K562 (cell line): ENCODE data around the gene VGF. TPM values are rescaled to one million over a fixed set of nuclear protein-coding genes. Genes with fewer than 3 reads are reported as not detected.

Source experiments
- ATAC-seq: fragments of 200-7000 bp; cut with Tn5 transposase; 3 replicates; pipeline ENCODE4 v1.9.1; 2020; ENCODE audit warnings: moderate library complexity
- BruUV-seq: library from RNA; stranded (reverse); fragments of 400-500 nt; replicated peaks from 2 replicates; lab custom pipeline; 2021; lab: Mats Ljungman, UMichigan
- CTCF ChIA-PET: fragments of 300-600 bp; formaldehyde crosslinking; extraction: SDS; loops from one replicate; lab custom pipeline; 2021; ENCODE audit warnings: low intra/inter-chr PET ratio; lab: Yijun Ruan, JAX
- POLR2A ChIA-PET: fragments of 300-600, 350-650 bp; sonication (Branson Sonifier 250); formaldehyde crosslinking; extraction: SDS; loops from one replicate; lab custom pipeline; 2021; ENCODE audit warnings: antibody characterized with exemption, inconsistent platforms; lab: Yijun Ruan, JAX
- DNase-seq, 4 experiments: peaks; one replicate each; pipeline versions ENCODE4 v3.0.0 to v3.0.0-alpha.2; 2011 to 2018; ENCODE audit warnings: low spot score in 3 of 4, mixed read lengths in 3 of 4; ENCODE audit errors: extremely low read depth in 1 of 4
- FAIRE-seq: peaks from 2 replicates; lab custom pipeline; 2011; peaks lifted over from hg19 to GRCh38; lab: Jason Lieb, UNC
- H2AFZ ChIP-seq: 2 replicates; pipeline ENCODE4 v1.6.0; 2011; ENCODE audit warnings: low read depth, low read length, control low read depth, inconsistent platforms
- H3K27ac ChIP-seq: fragments of 200-600 bp; 3 replicates; pipeline ENCODE4 v1.8.0; 2011; ENCODE audit warnings: low read depth, mild to moderate bottlenecking, control low read depth, inconsistent platforms, low read length, moderate library complexity, mixed read lengths; ENCODE audit errors: extremely low read depth
- H3K27me3 ChIP-seq, 2 experiments: fragments of 300-600 bp in 1 of 2; 2 replicates in 1 of 2; 3 replicates in 1 of 2; pipeline versions ENCODE4 v1.6.0 to v1.8.0; 2011; ENCODE audit warnings: inconsistent platforms in 2 of 2, low read length in 2 of 2, mild to moderate bottlenecking in 1 of 2, mixed read lengths in 1 of 2, moderate library complexity in 1 of 2; ENCODE audit not compliant: control insufficient read depth in 2 of 2, insufficient read depth in 2 of 2
- H3K36me3 ChIP-seq: fragments of 300-600 bp; 3 replicates; pipeline ENCODE4 v1.8.0; 2011; ENCODE audit warnings: mild to moderate bottlenecking, low read length, inconsistent platforms; ENCODE audit not compliant: control insufficient read depth, insufficient read depth
- H3K4me1 ChIP-seq, 2 experiments: fragments of 200-600 bp in 1 of 2; replicated peaks in 1 of 2; 2 replicates in 1 of 2; 3 replicates in 1 of 2; pipeline versions ENCODE4 v1.5.1 to v1.8.0; 2011; ENCODE audit warnings: inconsistent platforms in 2 of 2, low read length in 2 of 2, mild to moderate bottlenecking in 1 of 2, mixed read lengths in 1 of 2, moderate library complexity in 1 of 2; ENCODE audit not compliant: control insufficient read depth in 2 of 2, insufficient read depth in 2 of 2
- H3K4me2 ChIP-seq: 2 replicates; pipeline ENCODE4 v1.6.1; 2011; ENCODE audit warnings: low read length, control low read depth, inconsistent platforms, mixed read lengths; ENCODE audit not compliant: insufficient read depth
- H3K4me3 ChIP-seq: fragments of 200-600 bp; sonication (generic), shearing (Covaris generic); 2 replicates; pipeline ENCODE4 v1.5.1; 2016; ENCODE audit warnings: control low read depth, inconsistent platforms
- H3K79me2 ChIP-seq: fragments of 200-600 bp; 3 replicates; pipeline ENCODE4 v1.8.0; 2011; ENCODE audit warnings: low read length, inconsistent platforms; ENCODE audit not compliant: control insufficient read depth, insufficient read depth
- H3K9ac ChIP-seq, 2 experiments: 2 replicates each; pipeline versions ENCODE4 v1.6.0 to v1.6.1; 2011; ENCODE audit warnings: low read depth in 2 of 2, low read length in 2 of 2, control low read depth in 1 of 2, inconsistent platforms in 1 of 2, mild to moderate bottlenecking in 1 of 2, mixed read lengths in 1 of 2; ENCODE audit not compliant: insufficient read depth in 1 of 2
- H3K9me1 ChIP-seq: one replicate; pipeline ENCODE4 v1.6.0; 2011; ENCODE audit warnings: inconsistent platforms, mild to moderate bottlenecking, low read length, moderate library complexity; ENCODE audit not compliant: control insufficient read depth, insufficient read depth
- H3K9me3 ChIP-seq: replicated peaks from 2 replicates; pipeline ENCODE4 v1.5.1; 2011; ENCODE audit warnings: low read depth, low read length, inconsistent platforms; ENCODE audit not compliant: control insufficient read depth, insufficient read depth
- H4K20me1 ChIP-seq: replicated peaks from 2 replicates; pipeline ENCODE4 v1.6.1; 2011; ENCODE audit warnings: low read length, inconsistent platforms, mixed read lengths; ENCODE audit not compliant: control insufficient read depth, insufficient read depth
- ATF3 ChIP-seq, 2 experiments: fragments of 450-650 bp in 1 of 2; sonication (generic) in 1 of 2; formaldehyde crosslinking in 1 of 2; IDR thresholded peaks in 1 of 2; conservative IDR thresholded peaks in 1 of 2; 2 replicates each; pipeline versions ENCODE4 v1.6.1 to v1.8.1; 2016 to 2023; ENCODE audit warnings: mild to moderate bottlenecking in 2 of 2, moderate library complexity in 2 of 2, inconsistent platforms in 1 of 2, missing genetic modification reagents in 1 of 2
- CBFA2T3 ChIP-seq: fragments of 450-650 bp; IDR thresholded peaks from 2 replicates; pipeline ENCODE4 v1.6.1; 2017
- CBX3 ChIP-seq, 2 experiments: IDR thresholded peaks; 1 replicate in 1 of 2; 2 replicates in 1 of 2; pipeline ENCODE4 v1.6.1; 2012; ENCODE audit warnings: inconsistent platforms in 2 of 2, low read length in 2 of 2, borderline replicate concordance in 1 of 2, control low read depth in 1 of 2
- CREB1 ChIP-seq, 2 experiments: sonication (generic) in 1 of 2; formaldehyde crosslinking in 1 of 2; IDR thresholded peaks; 2 replicates each; pipeline versions ENCODE4 v1.6.1 to v1.8.0; 2012 to 2022; ENCODE audit warnings: inconsistent platforms in 1 of 2, mild to moderate bottlenecking in 1 of 2, missing genetic modification reagents in 1 of 2, moderate library complexity in 1 of 2
- FOS ChIP-seq: IDR thresholded peaks from 3 replicates; pipeline ENCODE4 v1.6.1; 2011; ENCODE audit not compliant: insufficient read length; ENCODE audit errors: extremely low read depth
- HDAC3 ChIP-seq: fragments of 450-650 bp; IDR thresholded peaks from 2 replicates; pipeline ENCODE4 v1.6.1; 2018; ENCODE audit warnings: borderline replicate concordance, mild to moderate bottlenecking, moderate library complexity; ENCODE audit not compliant: partially characterized antibody
- JUN ChIP-seq, 2 experiments: sonication (generic) in 1 of 2; formaldehyde crosslinking in 1 of 2; IDR thresholded peaks; 2 replicates each; pipeline versions ENCODE4 v1.6.1 to v1.8.0; 2012 to 2022; ENCODE audit warnings: borderline replicate concordance in 2 of 2, mild to moderate bottlenecking in 2 of 2, improper control_type of control experiment in 1 of 2, low read depth in 1 of 2, low read length in 1 of 2, missing genetic modification reagents in 1 of 2
- LCOR ChIP-seq: sonication (generic); formaldehyde crosslinking; IDR thresholded peaks from 2 replicates; pipeline ENCODE4 v1.8.0; 2022; ENCODE audit warnings: mild to moderate bottlenecking, missing genetic modification reagents
- MTA2 ChIP-seq: fragments of 450-650 bp; IDR thresholded peaks from 2 replicates; pipeline ENCODE4 v1.6.1; 2016; ENCODE audit warnings: low read depth
- POLR3A ChIP-seq: IDR thresholded peaks from 2 replicates; pipeline ENCODE4 v1.6.1; 2011; ENCODE audit warnings: borderline replicate concordance, mild to moderate bottlenecking, moderate library complexity; ENCODE audit not compliant: insufficient read length, insufficient read depth; ENCODE audit errors: extremely low read depth
- TCF3 ChIP-seq: sonication (generic); formaldehyde crosslinking; IDR thresholded peaks from 2 replicates; pipeline ENCODE4 v1.4.0; 2020; ENCODE audit warnings: mild to moderate bottlenecking, missing genetic modification reagents
- TEAD4 ChIP-seq, 2 experiments: sonication (generic) in 1 of 2; formaldehyde crosslinking in 1 of 2; IDR thresholded peaks; 2 replicates each; pipeline versions ENCODE4 v1.6.1 to v1.8.0; 2012 to 2022; ENCODE audit warnings: borderline replicate concordance in 1 of 2, inconsistent platforms in 1 of 2, low read length in 1 of 2, mild to moderate bottlenecking in 1 of 2, missing genetic modification reagents in 1 of 2
- ZNF24 ChIP-seq: fragments of 450-650 bp; IDR thresholded peaks from 2 replicates; pipeline ENCODE4 v1.6.1; 2016
- WGBS: fragments of 100-300 bp; shearing (Covaris generic); methylation state at CpG from one replicate; pipeline ENCODE4 v1.1.6; 2016; ENCODE audit warnings: low coverage, mixed read lengths; ENCODE audit not compliant: insufficient coverage; ENCODE audit errors: missing lambda C conversion rate; 5-methylcytosine and 5-hydroxymethylcytosine counted together
- in situ Hi-C: fragments of 300-500 bp; cut with MboI; formaldehyde crosslinking; loops from 4 replicates; pipeline ENCODE4 v1.15.0; 2018; ENCODE audit warnings: inconsistent platforms, mixed read lengths
- intact Hi-C: fragments of 100-400 bp; cut with micrococcal nuclease; formaldehyde crosslinking; loops from 2 replicates; pipeline ENCODE4 v1.14.2; 2022
- polyA plus RNA-seq, 8 experiments: library from polyadenylated mRNA; depleted of rRNA in 4 of 8; stranded (reverse) in 5 of 8; unstranded in 3 of 8; fragments of >200 nt; fragmentation: Nextera tagmentation in 2 of 8; fragmentation: Illumina TruSeq in 1 of 8; extraction: Ambion mirVana in 2 of 8; extraction: Trizol in 1 of 8; gene quantifications; 2 replicates each; pipeline versions ENCODE4 v1.2.1 to v1.2.3, GENCODE V29; 2011 to 2014; ENCODE audit warnings: inconsistent platforms in 1 of 8, missing spikeins in 1 of 8
- total RNA-seq, 7 experiments: library from RNA; depleted of rRNA in 6 of 7; stranded (reverse); fragments of >200 nt in 6 of 7; fragmentation: Illumina TruSeq in 2 of 7; extraction: Trizol in 2 of 7; gene quantifications; 2 replicates each; pipeline versions ENCODE4 v1.2.1 to v1.2.3, GENCODE V29; 2011 to 2021; ENCODE audit warnings: low replicate concordance in 1 of 7
- TF ChIP-seq, protein P1 (sequence below), 2 experiments: fragments of 450-650 bp; IDR thresholded peaks; 2 replicates each; pipeline ENCODE4 v1.6.1; 2018; ENCODE audit warnings: mild to moderate bottlenecking in 2 of 2, low read depth in 1 of 2; ENCODE audit not compliant: partially characterized antibody in 2 of 2

VGF gene
- total and polyA plus RNA-seq, 9 of the 15 experiments (the other 6 are each of a cell fraction or from before 2014, with no cell fraction given), result 0.03 to 5.7 (median 0.34) TPM

GRCh38 chr7:101185258-101185839 lies 20.0 kb upstream of the VGF start:
- BruUV-seq, result no TSS peak
- intact Hi-C loops, result loop anchor here (5.0 kb wide), 1 partner anchor 288 kb away; the partner anchor contains the start of gene ACHE
- Histone ChIP-seq H3K4me3 (no peak overlapping the region), H3K27ac (no peak overlapping the region), H3K27me3 (peaks cover 2 to 6% of the 10 kb centered on the region in 2 experiments; a peak in 3 of 5 replicates), H3K9me1 (no peaks in the 10 kb centered on the region), H3K79me2 (no peaks in the 10 kb centered on the region), H4K20me1 (no peaks in the 10 kb centered on the region), H3K9ac (no peak overlapping the region), H3K4me2 (no peak overlapping the region), H3K4me1 (peaks cover 6 to 7% of the 10 kb centered on the region in 2 experiments; a peak in 3 of 5 replicates), H2AFZ (no peak overlapping the region), H3K36me3 (no peaks in the 10 kb centered on the region), H3K9me3 (no peaks in the 10 kb centered on the region)
- WGBS, result 31% methylated on average over 5 of the region's 5 CpGs
- peak in 2 of 4 experiments; percentile 27 to 42 for DNase-seq
- ChIA-PET POLR2A (interaction anchor here (0.9 to 1.5 kb wide), 3 partner anchors 9 to 91 kb away, joined by 3 to 7 read pairs (median 5); no protein-coding TSS in a partner anchor), CTCF (no interaction called here)
- no peak for FAIRE-seq
- no peak for ATAC-seq
- in situ Hi-C loops, result no loop called here
- TF ChIP-seq TCF3 (CRISPR knock-in tag), result peak; percentile 69
- no peak for TF ChIP-seq HDAC3
- peak; percentile 74 for TF ChIP-seq CBFA2T3
- TF ChIP-seq CBX3 (IDR thresholded peaks at IDR 0.05; ENCODE audit: borderline replicate concordance in 1 of 2, low read length in 2 of 2), result 0 out of 3 replicates have a peak, but pooled peaks of 1 of the 2 experiments have one; percentile 13
- no peak for TF ChIP-seq CREB1 (IDR thresholded peaks at IDR 0.05)
- 0 out of 2 replicates have a peak, but pooled peaks have one; percentile 24 for TF ChIP-seq CREB1 (CRISPR knock-in tag; IDR thresholded peaks at IDR 0.05)
- TF ChIP-seq FOS, result peak; percentile 15
- no peak for TF ChIP-seq POLR3A
- TF ChIP-seq MTA2, result peak; percentile 33; the same call in 1 of the 2 replicates
- peak; percentile 68; the same call in 1 of the 2 replicates for TF ChIP-seq TEAD4 (IDR thresholded peaks at IDR 0.05; ENCODE audit: low read length)
- TF ChIP-seq TEAD4 (CRISPR knock-in tag; IDR thresholded peaks at IDR 0.05; ENCODE audit: borderline replicate concordance), result no peak
- peak; percentile 78 for TF ChIP-seq ATF3 (IDR thresholded peaks at IDR 0.05)
- 0 out of 2 replicates have a peak, but pooled peaks have one; percentile 7 for TF ChIP-seq ATF3 (CRISPR knock-in tag; conservative IDR thresholded peaks at IDR 0.05)
- 0 out of 2 replicates have a peak, but pooled peaks have one; percentile 31 for TF ChIP-seq LCOR
- no peak for TF ChIP-seq ZNF24
- TF ChIP-seq JUN (IDR thresholded peaks at IDR 0.05; ENCODE audit: borderline replicate concordance, low read depth, low read length), result peak; percentile 72; the same call in 1 of the 2 replicates
- no peak for TF ChIP-seq JUN (CRISPR knock-in tag; IDR thresholded peaks at IDR 0.05; ENCODE audit: borderline replicate concordance)
- TF ChIP-seq, protein P1, sequence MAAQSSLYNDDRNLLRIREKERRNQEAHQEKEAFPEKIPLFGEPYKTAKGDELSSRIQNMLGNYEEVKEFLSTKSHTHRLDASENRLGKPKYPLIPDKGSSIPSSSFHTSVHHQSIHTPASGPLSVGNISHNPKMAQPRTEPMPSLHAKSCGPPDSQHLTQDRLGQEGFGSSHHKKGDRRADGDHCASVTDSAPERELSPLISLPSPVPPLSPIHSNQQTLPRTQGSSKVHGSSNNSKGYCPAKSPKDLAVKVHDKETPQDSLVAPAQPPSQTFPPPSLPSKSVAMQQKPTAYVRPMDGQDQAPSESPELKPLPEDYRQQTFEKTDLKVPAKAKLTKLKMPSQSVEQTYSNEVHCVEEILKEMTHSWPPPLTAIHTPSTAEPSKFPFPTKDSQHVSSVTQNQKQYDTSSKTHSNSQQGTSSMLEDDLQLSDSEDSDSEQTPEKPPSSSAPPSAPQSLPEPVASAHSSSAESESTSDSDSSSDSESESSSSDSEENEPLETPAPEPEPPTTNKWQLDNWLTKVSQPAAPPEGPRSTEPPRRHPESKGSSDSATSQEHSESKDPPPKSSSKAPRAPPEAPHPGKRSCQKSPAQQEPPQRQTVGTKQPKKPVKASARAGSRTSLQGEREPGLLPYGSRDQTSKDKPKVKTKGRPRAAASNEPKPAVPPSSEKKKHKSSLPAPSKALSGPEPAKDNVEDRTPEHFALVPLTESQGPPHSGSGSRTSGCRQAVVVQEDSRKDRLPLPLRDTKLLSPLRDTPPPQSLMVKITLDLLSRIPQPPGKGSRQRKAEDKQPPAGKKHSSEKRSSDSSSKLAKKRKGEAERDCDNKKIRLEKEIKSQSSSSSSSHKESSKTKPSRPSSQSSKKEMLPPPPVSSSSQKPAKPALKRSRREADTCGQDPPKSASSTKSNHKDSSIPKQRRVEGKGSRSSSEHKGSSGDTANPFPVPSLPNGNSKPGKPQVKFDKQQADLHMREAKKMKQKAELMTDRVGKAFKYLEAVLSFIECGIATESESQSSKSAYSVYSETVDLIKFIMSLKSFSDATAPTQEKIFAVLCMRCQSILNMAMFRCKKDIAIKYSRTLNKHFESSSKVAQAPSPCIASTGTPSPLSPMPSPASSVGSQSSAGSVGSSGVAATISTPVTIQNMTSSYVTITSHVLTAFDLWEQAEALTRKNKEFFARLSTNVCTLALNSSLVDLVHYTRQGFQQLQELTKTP (IDR thresholded peaks at IDR 0.05; ENCODE audit: low read depth in 1 of 2, partially characterized antibody in 2 of 2), result peak in 1 of 2 experiments; percentile 57
